K562 (cell line): Measurements from ENCODE around the gene TCEA3. TPM values are rescaled to one million over a fixed set of nuclear protein-coding genes. Genes with fewer than 3 reads are reported as not detected.

Experiments used
- BMI1 ChIP-seq: fragments of 150-350 bp; IDR thresholded peaks from 2 replicates; pipeline ENCODE4 v1.6.1; 2014; ENCODE audit warnings: low read length
- E2F1 ChIP-seq: sonication (generic); formaldehyde crosslinking; IDR thresholded peaks from 2 replicates; pipeline ENCODE4 v1.8.1; 2023; ENCODE audit warnings: mild to moderate bottlenecking, missing genetic modification reagents, moderate library complexity
- HCFC1 ChIP-seq: IDR thresholded peaks from 2 replicates; pipeline ENCODE4 v1.6.1; 2012; ENCODE audit warnings: low read depth, low read length, improper control_type of control experiment
- NR2C1 ChIP-seq, 2 experiments: fragments of 450-650 bp; IDR thresholded peaks; 2 replicates each; pipeline ENCODE4 v1.6.1; 2017; ENCODE audit warnings: mild to moderate bottlenecking in 2 of 2, antibody characterized with exemption in 1 of 2, inconsistent platforms in 1 of 2, missing compliant biosample characterization in 1 of 2, missing genetic modification characterization in 1 of 2
- NRF1 ChIP-seq, 2 experiments: fragments of 450-650 bp; IDR thresholded peaks in 1 of 2; conservative IDR thresholded peaks in 1 of 2; 2 replicates each; pipeline ENCODE4 v1.6.1; 2014; ENCODE audit warnings: mild to moderate bottlenecking in 2 of 2
- PBX2 ChIP-seq, 2 experiments: IDR thresholded peaks in 1 of 2; conservative IDR thresholded peaks in 1 of 2; 2 replicates each; pipeline ENCODE4 v1.6.1; 2016; ENCODE audit warnings: low read depth in 2 of 2, mild to moderate bottlenecking in 1 of 2, missing compliant biosample characterization in 1 of 2, missing genetic modification characterization in 1 of 2, moderate library complexity in 1 of 2
- SMARCE1 ChIP-seq: fragments of 450-650 bp; IDR thresholded peaks from 2 replicates; pipeline ENCODE4 v1.7.1; 2016; ENCODE audit warnings: mild to moderate bottlenecking
- TCF3 ChIP-seq: sonication (generic); formaldehyde crosslinking; IDR thresholded peaks from 2 replicates; pipeline ENCODE4 v1.4.0; 2020; ENCODE audit warnings: mild to moderate bottlenecking, missing genetic modification reagents
- ZBTB49 ChIP-seq: sonication (generic); formaldehyde crosslinking; IDR thresholded peaks from 2 replicates; pipeline ENCODE4 v1.8.0; 2022; ENCODE audit warnings: missing genetic modification reagents, mild to moderate bottlenecking, borderline replicate concordance
- ZNF740 ChIP-seq, 3 experiments: fragments of 200-800 bp in 1 of 3; sonication (Bioruptor generic) in 1 of 3; sonication (generic) in 1 of 3; formaldehyde crosslinking in 1 of 3; IDR thresholded peaks; 2 replicates each; pipeline versions ENCODE4 v1.6.1 to v1.8.0; 2016 to 2022; ENCODE audit warnings: mild to moderate bottlenecking in 2 of 3, missing compliant biosample characterization in 2 of 3, missing genetic modification characterization in 2 of 3, missing genetic modification reagents in 1 of 3
- polyA plus RNA-seq, 8 experiments: library from polyadenylated mRNA; depleted of rRNA in 4 of 8; stranded (reverse) in 5 of 8; unstranded in 3 of 8; fragments of >200 nt; fragmentation: Nextera tagmentation in 2 of 8; fragmentation: Illumina TruSeq in 1 of 8; extraction: Ambion mirVana in 2 of 8; extraction: Trizol in 1 of 8; gene quantifications; 2 replicates each; pipeline versions ENCODE4 v1.2.1 to v1.2.3, GENCODE V29; 2011 to 2014; ENCODE audit warnings: inconsistent platforms in 1 of 8, missing spikeins in 1 of 8
- total RNA-seq, 7 experiments: library from RNA; depleted of rRNA in 6 of 7; stranded (reverse); fragments of >200 nt in 6 of 7; fragmentation: Illumina TruSeq in 2 of 7; extraction: Trizol in 2 of 7; gene quantifications; 2 replicates each; pipeline versions ENCODE4 v1.2.1 to v1.2.3, GENCODE V29; 2011 to 2021; ENCODE audit warnings: low replicate concordance in 1 of 7
- TF ChIP-seq, protein P1 (sequence below): conservative IDR thresholded peaks from 2 replicates; pipeline ENCODE4 v1.6.1; 2011; ENCODE audit warnings: low read depth, mild to moderate bottlenecking, low read length; ENCODE audit not compliant: control insufficient read depth

TCEA3 gene
- total and polyA plus RNA-seq, 9 of the 15 experiments (the other 6 are each of a cell fraction or from before 2014, with no cell fraction given): 0.03 to 0.55 (median 0.36) TPM

- TF ChIP-seq E2F1 (CRISPR knock-in tag) (no peak), TCF3 (CRISPR knock-in tag) (no peak), SMARCE1 (0 out of 2 replicates have a peak, but pooled peaks have one; percentile 10), NR2C1 (IDR thresholded peaks at IDR 0.05) (no peak), NR2C1 (tag; IDR thresholded peaks at IDR 0.05) (peak; percentile 42; the same call in 1 of the 2 replicates), PBX2 (CRISPR knock-in tag; IDR thresholded peaks at IDR 0.05; ENCODE audit: low read depth) (peak; percentile 66), PBX2 (tag; conservative IDR thresholded peaks at IDR 0.05; ENCODE audit: low read depth) (peak; percentile 99), ZNF740 (CRISPR knock-in tag; IDR thresholded peaks at IDR 0.05) (no peak), ZNF740 (tag; IDR thresholded peaks at IDR 0.05) (no peak), HCFC1 (peak; percentile 93), BMI1 (no peak), ZBTB49 (CRISPR knock-in tag) (no peak), NRF1 (conservative IDR thresholded peaks at IDR 0.05 in 1 of 2, IDR thresholded peaks at IDR 0.05 in 1 of 2) (peak; percentile 96 to 97)
- TF ChIP-seq, protein P1, sequence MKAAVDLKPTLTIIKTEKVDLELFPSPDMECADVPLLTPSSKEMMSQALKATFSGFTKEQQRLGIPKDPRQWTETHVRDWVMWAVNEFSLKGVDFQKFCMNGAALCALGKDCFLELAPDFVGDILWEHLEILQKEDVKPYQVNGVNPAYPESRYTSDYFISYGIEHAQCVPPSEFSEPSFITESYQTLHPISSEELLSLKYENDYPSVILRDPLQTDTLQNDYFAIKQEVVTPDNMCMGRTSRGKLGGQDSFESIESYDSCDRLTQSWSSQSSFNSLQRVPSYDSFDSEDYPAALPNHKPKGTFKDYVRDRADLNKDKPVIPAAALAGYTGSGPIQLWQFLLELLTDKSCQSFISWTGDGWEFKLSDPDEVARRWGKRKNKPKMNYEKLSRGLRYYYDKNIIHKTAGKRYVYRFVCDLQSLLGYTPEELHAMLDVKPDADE: peak; percentile 38
These were observed 56.6 kb downstream of the TCEA3 start (continued) for GRCh38 chr1:23367791-23368561.
